HG02610 (cell line): Measurements from ENCODE around the gene ELMO2.

Source experiments
- ATAC-seq: cut with Tn5 transposase; IDR thresholded peaks from one replicate; pipeline ENCODE4 v1.9.1; 2021; ENCODE audit warnings: mild to moderate bottlenecking, moderate library complexity; ENCODE audit not compliant: unreplicated experiment

Gene ELMO2

DNA sequence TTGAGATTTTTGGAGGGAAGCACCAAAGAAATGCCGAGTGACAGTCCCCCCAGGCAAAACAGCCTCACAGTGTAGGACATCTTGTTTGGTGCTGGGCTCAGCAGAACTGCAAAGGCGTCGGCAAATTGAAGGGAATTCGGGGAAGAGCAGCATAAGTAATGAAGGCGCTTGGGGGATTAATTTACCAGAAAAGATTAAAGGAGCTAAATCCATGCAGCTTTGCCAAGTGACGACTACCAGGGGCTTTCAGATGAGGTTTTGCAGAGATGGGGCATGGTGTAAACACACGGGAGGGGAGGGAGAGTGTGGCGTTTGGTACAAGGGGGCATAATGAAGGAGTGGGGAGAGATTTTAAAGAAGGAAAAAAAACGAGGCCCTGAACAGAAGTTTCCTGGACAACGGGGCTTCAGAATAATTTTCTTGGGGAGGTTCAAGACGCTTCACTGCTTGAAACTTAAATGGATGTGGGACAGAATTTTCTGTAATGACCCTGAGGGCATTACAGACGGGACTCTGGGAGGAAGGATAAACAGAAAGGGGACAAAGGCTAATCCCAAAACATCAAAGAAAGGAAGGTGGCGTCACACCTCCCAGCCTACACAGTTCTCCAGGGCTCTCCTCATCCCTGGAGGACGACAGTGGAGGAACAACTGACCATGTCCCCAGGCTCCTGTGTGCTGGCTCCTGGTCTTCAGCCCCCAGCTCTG is 52.8 kb downstream of the ELMO2 start:
- no peak for ATAC-seq

DNA sequence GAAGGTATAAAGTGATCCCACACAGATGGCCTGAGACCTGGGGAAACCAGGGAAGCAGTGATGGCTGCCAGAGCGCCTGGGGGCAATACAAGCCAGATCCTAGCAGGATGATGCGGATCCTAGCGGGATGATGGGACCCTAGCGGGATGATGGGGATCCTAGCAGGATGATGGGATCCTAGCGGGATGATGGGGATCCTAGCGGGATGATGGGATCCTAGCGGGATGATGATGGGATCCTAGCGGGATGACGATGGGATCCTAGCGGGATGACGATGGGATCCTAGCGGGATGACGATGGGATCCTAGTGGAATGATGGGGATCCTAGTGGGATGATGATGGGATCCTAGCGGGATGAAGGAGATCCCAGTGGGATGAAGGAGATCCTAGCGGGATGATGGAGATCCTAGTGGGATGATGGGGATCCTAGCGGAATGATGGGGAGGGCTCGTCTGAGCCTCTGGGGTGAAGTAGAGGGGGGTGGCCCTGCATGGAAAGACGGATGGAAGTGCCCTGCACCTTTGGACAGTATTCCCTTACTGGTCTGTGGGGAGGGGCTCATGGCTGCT is 54.0 kb downstream of the ELMO2 start:
- ATAC-seq: no peak

DNA sequence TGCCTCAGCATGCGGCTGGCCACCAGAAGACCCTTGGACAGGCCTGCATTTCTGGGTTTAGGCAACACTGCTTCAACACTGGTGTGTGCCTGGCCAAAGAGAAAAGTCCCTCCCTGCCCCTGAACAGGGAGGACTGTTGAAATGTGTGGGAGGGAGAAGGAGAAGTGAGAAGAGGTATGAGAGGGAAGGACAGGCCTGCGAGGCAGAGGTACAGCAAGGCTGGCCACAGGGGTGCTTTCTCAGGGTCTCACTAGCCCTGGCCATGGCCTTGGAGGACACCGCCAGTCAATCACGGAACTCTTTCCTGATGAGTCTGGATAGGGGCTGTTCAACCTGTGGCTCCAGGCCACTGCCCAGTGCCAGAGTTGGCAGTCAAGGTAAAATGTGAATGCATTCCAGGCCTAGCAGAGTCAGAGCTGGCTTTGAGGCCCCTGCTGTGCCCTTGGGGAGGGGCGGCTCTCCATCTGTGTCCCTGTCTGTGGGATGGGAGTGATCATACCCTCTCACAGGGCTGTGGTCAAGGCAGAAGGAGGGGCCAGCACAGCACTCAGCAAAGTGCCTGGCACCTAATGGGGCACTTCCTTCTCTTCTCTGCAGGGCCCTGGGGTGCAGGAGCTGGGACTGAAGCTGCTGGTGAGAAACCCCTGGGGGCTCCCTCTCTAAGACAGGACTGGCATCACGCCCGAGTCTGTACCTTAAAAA is 54.9 kb downstream of the ELMO2 start:
- ATAC-seq: no peak

DNA sequence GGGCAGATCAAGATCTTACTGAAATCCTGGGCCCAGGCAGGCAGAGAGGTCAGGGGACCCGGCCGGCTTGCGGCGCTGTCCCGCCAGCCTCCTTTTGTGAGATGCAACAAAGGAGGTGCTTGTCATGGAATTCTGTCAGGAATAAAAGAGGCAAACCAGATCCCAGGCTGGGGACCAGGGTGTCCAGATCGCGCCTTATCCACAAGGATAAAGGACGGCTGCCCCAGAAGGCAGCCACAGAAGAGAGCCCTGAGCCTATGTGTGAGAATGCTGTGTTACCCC is 55.5 kb downstream of the ELMO2 start:
- no peak for ATAC-seq

DNA sequence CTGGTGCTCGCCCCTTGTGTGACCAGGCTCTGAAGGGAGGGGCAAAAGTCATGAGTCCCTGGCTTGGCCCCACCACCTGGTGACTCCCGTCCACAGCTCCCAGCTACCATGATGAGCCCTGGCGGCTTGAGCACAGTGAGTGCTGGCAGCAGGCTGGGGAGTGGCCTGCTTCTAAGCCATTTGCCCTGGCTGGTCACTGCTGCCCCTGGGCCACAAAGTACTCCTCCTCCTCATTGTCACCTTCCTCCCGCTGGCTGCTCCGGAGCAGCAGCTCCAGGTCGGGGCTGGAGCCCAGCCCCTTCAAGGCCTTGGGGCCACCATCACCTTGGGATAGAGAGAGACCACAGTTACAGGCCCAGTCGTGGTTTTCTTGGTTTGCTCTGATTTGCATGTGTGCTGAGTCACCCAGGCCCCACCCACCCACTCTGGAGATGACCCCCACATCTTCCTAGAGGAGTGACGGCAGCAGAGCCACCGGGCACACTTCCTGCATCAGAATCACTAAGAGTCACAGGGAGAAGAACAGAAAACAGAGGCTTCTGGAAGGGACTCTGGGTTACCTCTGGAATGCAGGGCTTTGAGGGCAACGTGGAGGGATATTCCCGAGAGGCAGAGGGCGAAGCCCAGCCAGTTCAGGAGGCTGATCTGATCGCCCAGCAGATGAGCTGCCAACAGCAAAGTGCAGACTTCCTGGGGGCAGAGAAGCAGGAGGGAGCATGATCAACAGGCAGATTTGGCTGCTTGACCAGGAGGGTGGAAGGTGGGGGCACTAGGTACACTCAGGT is 56.0 kb downstream of the ELMO2 start:
- peak; percentile 52 for ATAC-seq

DNA sequence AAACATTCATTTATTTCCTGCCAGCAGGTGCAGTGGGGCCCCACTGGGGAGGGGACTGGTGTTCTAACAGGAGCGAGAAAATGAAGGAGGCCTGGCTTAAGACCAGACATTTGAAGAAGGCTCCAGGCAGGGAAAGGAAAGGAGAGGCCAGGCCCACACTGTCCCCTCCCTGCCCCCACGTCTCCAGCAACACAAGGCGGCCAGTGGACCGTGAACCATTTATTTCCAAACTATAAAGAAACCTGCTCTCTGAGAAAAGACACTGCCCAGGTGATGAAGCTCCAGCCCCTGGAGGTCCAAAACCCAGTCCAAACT is 56.7 kb downstream of the ELMO2 start:
- no peak for ATAC-seq

DNA sequence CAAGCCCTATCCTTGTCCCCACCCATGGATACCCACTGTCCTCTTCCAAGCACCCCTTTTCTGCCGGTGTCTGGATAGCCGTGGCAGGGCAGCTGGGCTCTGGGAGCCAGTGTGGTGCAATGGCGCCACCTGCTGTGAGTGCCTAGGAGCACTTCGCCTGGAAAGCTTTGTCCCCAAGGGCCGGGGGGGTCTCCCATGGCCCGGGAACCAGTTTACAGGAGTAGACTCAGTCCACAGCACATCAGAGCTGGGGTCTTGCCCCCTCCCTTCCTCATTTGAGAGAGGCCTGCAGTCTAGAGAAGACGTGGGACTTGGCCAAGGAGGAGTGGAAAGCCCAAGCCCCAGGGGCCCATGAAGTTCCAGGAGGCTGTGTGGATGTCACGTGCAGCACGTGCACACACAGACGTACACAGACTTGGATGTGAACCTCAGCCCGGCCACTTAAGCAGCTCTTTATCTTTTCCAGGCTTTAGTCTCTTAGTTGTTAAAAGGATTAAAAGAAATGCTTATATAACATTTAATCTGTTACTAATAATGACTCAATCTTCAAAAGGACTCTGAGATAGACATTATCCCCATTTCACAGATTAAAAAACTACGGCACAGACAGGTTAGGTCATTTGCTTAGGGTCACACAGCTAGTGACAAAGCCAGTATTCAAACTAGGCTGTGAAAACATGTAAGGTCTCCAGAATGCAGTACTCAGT is 57.2 kb downstream of the ELMO2 start:
- no peak for ATAC-seq

DNA sequence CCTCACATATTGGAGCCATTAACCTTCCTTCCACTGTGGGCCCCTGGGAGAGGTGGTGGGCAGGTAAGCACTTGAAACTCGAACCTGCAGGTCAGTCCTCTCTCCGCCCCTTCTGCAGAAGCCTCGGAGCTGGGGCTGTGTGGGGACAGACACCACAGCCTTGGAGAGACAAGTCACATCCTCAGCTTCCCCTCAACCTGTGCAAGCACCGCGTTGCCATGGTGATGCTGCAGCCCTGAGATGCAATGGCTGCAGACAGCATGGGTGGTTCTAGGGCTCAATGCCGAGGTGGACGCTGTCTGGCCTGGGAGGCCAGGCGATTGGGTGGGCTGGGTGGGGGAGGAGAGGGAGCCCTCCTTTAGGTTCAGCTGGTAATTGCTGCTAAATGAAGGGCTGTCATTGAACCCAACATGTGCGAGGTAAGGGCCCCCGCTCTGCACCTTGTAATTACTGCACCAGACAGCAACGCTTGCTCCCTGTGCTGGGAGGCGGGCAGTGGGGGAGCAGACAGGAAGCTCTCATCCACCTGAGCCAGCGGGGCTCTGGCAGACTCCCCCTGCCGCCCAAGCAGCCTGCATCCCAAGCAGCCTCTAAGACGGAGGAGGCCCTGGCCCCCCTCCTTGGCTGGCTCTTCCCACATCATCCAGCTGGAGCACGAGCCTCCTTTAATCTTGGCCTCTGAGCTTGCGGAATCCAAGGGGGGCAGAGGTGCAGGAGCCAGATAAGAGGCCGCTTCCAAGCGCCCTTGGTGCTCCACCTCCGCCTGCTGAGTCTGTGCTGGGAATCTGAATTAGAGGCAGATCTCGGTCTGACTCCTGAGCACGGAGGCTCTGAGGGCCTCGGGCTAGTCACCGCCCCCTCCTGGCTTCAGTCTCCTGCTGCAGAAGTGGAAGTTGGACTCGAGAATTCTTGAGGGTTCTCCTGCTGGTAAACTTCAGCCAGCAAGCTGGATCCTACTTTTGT is 58.3 kb downstream of the ELMO2 start:
- no peak for ATAC-seq

DNA sequence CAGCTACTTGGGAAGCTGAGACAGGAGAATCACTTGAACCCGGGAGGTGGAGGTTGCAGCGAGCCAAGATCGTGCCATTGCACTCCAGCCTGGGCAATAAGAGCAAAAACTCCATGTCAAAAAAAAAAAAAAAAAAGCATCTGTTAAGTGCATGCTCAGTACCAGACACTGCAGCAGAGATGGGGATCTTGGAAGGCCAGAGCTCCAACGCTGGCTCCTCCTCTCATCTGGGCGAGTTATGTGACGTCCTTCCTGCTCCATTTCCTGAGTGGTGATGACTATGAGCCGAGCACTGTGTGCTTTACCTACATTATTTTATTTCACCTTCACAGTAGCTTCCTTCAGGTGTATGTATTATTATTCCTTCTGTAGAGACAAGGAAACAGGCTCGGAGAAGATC is 59.6 kb downstream of the ELMO2 start:
- ATAC-seq: no peak

DNA sequence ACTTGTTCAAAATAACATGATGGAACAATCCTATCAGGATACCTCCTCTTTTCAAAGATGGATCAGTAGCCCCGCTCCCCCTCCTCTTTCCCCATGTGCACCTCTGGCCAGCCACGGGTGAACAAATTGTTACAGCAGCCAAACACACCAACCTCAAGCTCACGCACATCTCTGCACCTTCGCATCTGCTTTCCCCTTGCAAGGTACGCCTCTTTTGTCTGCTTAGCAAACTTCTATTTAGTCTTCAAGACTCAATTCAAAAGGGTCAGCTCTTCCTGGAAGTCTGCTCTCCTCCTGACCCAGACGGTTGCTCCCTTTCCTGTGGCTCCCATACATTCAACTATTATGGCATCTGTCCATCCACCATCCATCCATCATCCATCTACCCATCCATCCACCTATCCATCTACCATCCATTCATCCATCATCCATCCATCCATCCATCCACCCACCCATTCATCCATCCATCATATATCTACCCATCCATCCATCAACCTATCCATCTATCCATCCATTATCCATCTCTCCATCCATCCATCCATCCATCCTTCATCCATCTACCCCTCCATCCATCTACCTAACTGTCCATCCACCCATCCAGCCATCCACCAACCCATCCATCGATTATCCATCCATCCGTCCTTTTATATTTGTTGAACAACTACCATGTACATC is 61.8 kb downstream of the ELMO2 start:
- no peak for ATAC-seq

DNA sequence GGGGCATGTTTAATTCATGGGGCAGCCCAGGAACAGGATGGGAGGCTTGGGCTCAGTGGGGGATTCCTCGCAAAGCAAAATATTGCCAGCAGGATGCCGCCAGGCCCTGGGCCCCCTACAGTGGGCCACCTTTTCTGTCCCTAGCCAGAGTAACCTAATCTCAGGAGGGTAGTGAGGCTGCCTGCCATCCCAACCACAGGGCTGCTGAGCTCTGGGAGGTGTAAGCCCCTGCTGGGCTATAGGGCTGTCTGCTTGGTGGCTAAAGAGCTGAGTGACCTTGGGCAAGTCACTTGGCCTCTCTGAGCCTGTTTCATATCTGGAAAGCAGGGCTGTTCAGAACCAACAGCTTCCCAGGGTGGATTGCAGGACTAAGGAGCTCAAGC is 62.4 kb downstream of the ELMO2 start:
- ATAC-seq: no peak

DNA sequence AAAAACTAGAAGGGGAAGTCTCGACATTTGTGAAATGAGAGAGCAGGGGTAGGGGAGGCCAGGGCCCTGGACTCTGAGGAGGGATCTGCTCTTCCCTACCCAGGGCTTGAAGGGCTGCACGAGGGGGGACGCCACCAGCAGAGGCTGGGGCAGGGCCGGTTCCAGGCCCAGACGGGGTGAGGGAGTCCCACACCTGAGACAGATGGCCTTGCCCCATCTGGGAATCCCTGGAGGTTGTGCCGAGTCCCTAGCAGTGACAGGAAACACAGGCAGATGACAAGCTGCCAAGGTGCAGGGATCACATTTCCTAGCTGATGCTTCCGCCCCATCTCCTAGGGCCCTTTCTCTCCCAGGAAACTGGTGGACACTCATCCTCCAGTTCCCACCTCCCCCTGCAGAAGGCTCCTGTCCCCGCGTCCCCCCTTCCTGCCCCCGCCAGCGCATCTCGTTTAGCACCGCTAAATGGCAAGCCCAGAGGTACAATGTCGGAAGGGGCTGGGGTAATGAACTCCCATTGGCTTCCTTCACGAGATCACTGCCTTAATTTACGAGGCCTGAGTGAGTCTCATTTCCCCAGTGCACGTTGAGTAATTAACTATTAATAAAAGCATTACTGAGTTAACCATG is 63.0 kb downstream of the ELMO2 start:
- ATAC-seq: no peak

DNA sequence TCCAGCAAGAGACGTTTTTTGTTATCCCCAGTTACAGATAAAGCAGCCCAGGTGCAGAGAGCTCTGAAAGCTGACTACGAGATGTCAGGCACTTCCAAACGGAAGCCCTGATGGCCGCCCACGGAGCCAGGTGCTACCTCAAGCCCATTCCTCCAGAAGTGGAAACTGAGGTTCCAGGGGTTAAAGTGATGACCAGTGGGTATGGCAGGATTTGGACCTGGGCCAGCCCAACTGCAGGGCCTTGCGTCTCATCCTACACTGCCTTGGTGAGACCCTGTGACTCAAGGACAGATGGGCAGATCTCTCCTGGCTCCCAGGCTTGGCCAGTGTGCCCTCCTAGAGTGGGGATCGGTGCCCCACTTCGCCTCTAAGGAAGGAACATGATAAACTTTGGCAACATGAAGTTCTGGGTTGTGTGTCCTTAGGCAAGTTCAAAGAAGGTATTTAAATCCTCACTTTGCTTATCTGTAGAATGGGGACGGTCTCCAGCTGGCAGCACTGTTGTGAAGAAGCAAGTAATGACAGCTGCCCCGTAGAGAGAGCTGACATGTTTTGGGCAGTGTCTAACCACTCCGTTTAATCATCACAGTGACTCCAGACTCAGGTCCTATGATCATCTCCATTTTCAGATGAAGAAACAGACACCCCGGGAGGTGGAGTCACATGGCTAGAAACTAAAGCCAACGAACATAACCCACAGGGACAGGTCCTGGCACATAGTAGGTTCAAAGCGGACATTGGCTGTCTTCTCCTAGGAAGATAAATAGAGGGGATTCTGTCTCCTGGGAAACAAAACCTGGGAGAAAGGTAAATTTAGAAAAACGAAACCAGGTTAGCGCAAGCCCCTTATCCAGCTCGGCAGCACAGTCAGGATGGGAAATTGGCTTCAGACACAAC is 63.7 kb downstream of the ELMO2 start:
- ATAC-seq: no peak

DNA sequence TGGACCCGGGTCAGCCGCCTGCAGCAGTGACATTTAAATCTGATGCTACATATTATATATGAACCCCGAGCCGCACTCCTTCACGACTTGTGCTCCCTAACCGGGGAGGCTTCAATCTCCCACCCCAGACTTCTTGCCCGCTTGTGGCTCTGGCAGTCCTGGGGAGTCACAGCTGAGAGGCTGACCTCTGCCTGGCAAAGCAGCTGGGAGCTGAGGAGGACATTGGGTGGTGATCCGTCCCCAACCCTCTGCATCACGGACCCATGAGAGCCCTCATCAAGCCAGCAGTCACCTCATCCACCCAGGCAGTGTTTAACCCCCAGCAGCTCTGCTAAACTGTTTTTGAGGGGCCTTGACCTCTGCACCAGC is 64.4 kb downstream of the ELMO2 start:
- ATAC-seq: no peak

DNA sequence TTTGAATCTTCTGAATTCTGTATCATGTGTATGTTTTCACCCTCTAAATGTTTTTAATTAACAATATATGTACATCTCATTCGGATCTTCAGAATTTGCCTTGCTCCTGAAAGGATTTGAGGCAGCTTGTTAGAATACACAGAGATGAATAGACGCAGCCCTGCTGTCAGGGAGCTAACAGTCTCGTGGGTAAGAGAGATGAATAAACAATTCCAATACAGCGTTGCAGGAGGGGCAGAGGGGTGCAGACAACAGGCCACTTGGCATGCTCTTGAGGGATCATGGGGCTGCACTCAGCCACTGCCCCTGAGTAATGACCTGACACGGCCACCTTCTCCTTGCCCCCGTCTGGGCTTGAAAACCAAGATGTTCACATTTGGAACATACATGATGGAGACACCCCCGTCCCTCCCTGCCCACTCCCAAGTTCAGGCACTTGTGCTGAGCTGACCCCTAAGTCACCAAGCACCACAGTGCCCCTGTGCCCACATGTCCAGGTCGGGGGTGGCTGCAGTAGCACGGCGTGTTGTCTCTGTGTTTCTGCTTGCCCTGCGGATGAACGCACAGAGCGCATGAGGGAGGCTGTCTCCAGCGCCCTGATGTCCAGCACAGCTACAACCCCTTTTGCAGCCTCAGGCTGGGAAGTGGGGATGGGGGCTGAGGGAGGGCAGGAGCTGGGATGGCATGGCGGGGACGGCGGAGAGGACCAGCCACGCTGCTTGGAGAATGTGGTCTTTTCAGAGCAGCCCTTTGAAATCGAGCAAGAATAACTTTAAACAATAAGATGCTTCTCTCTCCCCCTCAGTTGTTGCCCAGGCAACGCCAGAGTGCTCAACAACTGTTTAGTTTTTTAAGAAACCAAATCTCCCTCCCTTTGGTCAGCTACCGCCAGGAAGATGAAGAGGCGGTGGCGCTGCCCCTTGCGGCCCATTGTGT is 65.1 kb downstream of the ELMO2 start:
- ATAC-seq: no peak

DNA sequence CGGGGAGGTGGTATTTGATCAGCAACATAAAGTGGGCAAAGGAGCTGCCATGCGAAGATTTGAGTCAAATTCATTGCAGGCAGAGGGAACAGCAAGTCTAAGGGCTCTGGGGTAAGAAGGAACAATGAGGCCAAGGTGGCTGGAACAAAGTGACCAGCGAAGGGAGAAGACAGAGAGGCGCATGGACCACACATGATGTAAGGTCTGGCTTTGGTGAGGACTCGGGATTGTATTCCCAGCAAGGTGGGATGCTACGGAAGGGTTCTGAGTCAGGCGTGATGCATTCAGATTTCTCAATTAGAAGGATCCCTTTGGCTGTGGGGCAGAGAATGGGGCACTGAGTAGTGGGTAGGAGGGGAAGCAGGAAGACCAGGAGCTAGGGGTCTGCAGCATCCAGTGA is 67.4 kb downstream of the ELMO2 start:
- no peak for ATAC-seq

DNA sequence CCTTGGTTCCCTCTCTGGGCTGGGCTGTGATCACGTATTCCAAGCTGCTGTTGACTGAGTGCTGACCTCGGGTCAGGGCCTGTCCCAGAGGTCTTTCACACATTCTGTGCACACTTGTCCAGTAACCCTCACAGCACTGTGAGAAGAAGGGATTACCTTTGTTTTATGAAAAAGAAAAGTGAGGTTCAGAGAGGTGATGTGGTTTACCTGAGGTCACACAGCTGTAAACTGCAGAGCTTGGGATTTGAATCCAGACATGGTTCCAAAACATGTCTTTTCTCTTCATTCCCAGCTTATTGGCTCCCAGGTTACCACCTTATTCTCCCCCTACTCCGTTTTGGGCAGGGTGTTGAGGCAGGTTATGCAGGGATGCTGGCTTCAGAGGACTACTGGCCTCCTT is 69.7 kb downstream of the ELMO2 start:
- ATAC-seq: no peak
